Mesodermal cell (in vitro differentiated cells): Measurements from ENCODE around the gene DCP2.

Experiments
- H3K27ac ChIP-seq: 2 replicates; pipeline ENCODE4 v1.7.0; 2013; ENCODE audit warnings: mild to moderate bottlenecking, low read depth, low read length, moderate library complexity; ENCODE audit not compliant: severe bottlenecking
- H3K36me3 ChIP-seq: 2 replicates; pipeline ENCODE4 v1.7.1; 2013; ENCODE audit warnings: mild to moderate bottlenecking, low read length, moderate library complexity; ENCODE audit not compliant: control insufficient read depth, insufficient read depth
- H3K4me1 ChIP-seq: one replicate; pipeline ENCODE4 v1.7.1; 2013; ENCODE audit warnings: mild to moderate bottlenecking, low read length; ENCODE audit not compliant: insufficient read depth, control insufficient read depth, poor library complexity, severe bottlenecking
- H3K4me3 ChIP-seq: 2 replicates; pipeline ENCODE4 v1.7.0; 2013; ENCODE audit warnings: low read length, control low read depth, mild to moderate bottlenecking; ENCODE audit not compliant: insufficient read depth, poor library complexity, severe bottlenecking; ENCODE audit errors: extremely low read depth
- H3K9me3 ChIP-seq: 2 replicates; pipeline ENCODE4 v1.7.1; 2013; ENCODE audit warnings: mild to moderate bottlenecking, low read length, moderate library complexity; ENCODE audit not compliant: control insufficient read depth
- WGBS, 2 experiments: methylation state at CpG; one replicate each; pipeline ENCODE4 v1.1.5; 2013; ENCODE audit warnings: missing lambda C conversion rate in 2 of 2; ENCODE audit not compliant: insufficient coverage in 2 of 2; 5-methylcytosine and 5-hydroxymethylcytosine counted together

The DCP2 gene

DNA sequence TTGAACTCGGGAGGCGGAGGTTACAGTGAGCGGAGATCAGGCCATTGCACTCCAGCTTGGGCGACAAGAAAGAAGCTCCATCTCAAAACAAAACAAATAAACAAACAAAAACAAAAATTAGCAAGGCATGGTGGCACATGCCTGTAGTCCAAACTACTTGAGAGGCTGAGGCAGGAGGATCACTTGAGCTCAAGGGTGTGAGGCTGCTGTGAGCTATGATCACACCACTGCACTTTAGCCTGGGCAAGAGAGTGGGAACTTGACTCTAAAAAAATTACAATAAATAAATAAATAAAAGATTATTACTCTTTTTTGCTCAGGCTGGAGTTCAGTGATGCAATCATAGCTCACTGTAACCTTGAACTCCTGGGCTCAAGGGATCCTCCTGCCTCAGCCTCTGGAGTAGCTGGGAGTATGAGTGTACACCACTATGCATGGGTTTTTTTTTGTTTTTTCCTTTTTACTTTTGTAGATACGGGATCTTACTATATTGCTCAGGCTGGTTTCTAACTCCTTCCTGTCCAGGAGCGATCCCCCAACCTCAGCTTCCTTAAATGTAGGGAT is 9.0 kb upstream of the DCP2 start:
- no peaks in the 10 kb centered on the region for H3K36me3 ChIP-seq
- 89% methylated on average over 3 of the region's 6 CpGs; no CpG with 5 or more reads in 1 of the 2 experiments for WGBS, 2 experiments
- no peak overlapping the region for H3K4me3 ChIP-seq
- H3K9me3 ChIP-seq = no peaks in the 10 kb centered on the region
- no peak overlapping the region for H3K27ac ChIP-seq
- peaks cover 15% of the 10 kb centered on the region for H3K4me1 ChIP-seq

DNA sequence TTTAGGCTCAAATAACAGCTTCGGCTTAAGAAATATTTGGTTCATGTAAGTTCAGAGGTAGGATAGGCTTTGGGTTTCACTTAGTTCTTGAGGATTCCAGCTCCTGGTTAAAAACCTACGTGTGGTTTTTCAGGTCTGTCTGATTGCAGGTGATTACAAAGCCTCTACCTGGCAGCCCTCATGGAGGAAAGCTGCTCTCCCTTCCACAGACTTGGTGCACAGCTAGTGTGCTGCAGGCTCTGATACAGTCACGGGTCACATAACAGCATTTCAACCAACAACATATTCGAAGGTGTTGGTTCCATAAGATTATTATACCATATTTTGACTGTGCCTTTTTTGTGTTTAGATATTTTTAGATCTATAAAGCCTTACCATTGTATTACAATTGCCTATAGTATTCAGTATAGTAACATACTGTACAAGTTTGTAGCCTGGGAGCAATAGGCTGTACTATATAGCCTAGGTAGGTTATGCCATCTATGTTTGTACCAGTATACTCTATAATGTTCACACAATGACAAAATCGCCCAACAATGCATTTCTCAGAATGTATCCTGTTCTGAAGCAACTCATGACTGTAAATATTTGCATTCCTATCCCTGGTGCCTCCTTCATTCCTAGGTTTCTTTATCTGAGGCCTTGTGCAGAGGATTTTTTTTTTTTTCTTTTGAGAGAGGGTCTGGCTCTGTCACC is 8.0 kb upstream of the DCP2 start:
- Histone ChIP-seq H3K4me1 (peaks cover 15% of the 10 kb centered on the region), H3K27ac (peak overlapping the region; percentile 44), H3K9me3 (no peaks in the 10 kb centered on the region), H3K4me3 (no peak overlapping the region), H3K36me3 (no peaks in the 10 kb centered on the region)
- WGBS, 2 experiments = 85 to 87% methylated on average over 3 of the region's 5 CpGs

GRCh38 chr5:112971276-112971675 is 5.3 kb upstream of the DCP2 start:
- no peaks in the 10 kb centered on the region for H3K36me3 ChIP-seq
- H3K4me1 ChIP-seq = peaks cover 13% of the 10 kb centered on the region
- H3K27ac ChIP-seq = no peak overlapping the region
- 100% methylated on average over 1 of the region's 4 CpGs; no CpG with 5 or more reads in 1 of the 2 experiments for WGBS, 2 experiments
- no peaks in the 10 kb centered on the region for H3K9me3 ChIP-seq
- H3K4me3 ChIP-seq = no peak overlapping the region

DNA sequence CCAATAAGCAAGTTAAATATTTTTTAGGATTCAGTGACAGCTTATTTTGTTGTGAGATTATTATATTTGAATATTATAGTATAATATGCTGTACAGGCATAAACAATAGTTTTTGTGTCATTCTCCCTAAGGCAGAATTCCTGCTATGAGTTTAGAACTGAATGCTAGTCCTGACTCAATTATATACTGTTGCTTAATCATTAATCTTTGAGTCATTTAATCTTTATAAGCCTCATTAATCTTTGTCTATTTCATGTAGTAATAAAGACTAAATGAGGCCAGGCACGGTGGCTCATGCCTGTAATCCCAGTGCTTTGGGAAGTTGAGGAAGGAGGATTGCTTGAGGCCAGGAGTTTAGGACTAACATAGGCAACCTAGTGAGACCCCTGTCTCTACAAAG is 3.6 kb upstream of the DCP2 start:
- WGBS, 2 experiments = 100% methylated on average over 1 of the region's 1 CpG; no CpG with 5 or more reads in 1 of the 2 experiments
- H3K9me3 ChIP-seq = no peaks in the 10 kb centered on the region
- H3K4me3 ChIP-seq = no peak overlapping the region
- peaks cover 12% of the 10 kb centered on the region for H3K4me1 ChIP-seq
- no peak overlapping the region for H3K27ac ChIP-seq
- H3K36me3 ChIP-seq = no peaks in the 10 kb centered on the region

- Histone ChIP-seq H3K9me3 (no peaks in the 10 kb centered on the region), H3K4me1 (peaks cover 7% of the 10 kb centered on the region), H3K4me3 (no peak overlapping the region), H3K36me3 (no peaks in the 10 kb centered on the region), H3K27ac (no peak overlapping the region)
- 83 to 100% methylated on average over 1 of the region's 1 CpG for WGBS, 2 experiments
These were observed 2.7 kb upstream of the DCP2 start for GRCh38 chr5:112973904-112974303.

DNA sequence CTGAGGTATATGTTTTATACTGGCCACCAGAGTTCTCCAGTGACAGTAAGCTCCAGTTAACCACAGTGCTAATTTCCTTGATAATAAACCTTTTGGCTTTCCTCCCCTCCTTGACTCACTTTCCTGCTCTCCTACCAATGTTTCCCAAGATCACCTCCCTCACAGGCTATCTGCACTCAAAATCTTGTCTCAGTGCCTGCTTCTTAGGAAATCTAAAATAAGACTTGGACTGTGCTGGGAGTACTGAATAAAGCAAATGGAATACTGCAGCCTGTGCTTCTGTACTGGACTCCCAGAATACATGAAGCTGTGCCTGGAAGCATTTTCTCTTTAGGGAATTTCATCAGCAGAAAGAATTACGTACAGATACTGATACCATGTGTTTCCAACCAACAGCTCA is 1.7 kb upstream of the DCP2 start:
- H3K4me3 ChIP-seq = no peak overlapping the region
- no peaks in the 10 kb centered on the region for H3K9me3 ChIP-seq
- H3K27ac ChIP-seq = no peak overlapping the region
- peaks cover under 1% of the 10 kb centered on the region for H3K4me1 ChIP-seq
- H3K36me3 ChIP-seq = no peaks in the 10 kb centered on the region
- WGBS, 2 experiments = 83 to 100% methylated on average over 1 of the region's 1 CpG

GRCh38 chr5:112975721-112976431 is 722 bp upstream of the DCP2 start:
- no peaks in the 10 kb centered on the region for H3K9me3 ChIP-seq
- peak overlapping the region; percentile 93 for H3K4me3 ChIP-seq
- peak overlapping the region; percentile 67 for H3K27ac ChIP-seq
- H3K4me1 ChIP-seq = no peaks in the 10 kb centered on the region
- H3K36me3 ChIP-seq = peaks cover 3% of the 10 kb centered on the region
- WGBS, 2 experiments = 40 to 44% methylated on average over 10 to 11 of the region's 11 CpGs

- 0 to 1% methylated on average over 1 to 7 of the region's 16 CpGs for WGBS, 2 experiments
- Histone ChIP-seq H3K36me3 (peaks cover 18% of the 10 kb centered on the region), H3K4me1 (no peaks in the 10 kb centered on the region), H3K9me3 (no peaks in the 10 kb centered on the region), H3K27ac (peak overlapping the region; percentile 85), H3K4me3 (peak overlapping the region; percentile 93)
These were observed 853 bp downstream of the DCP2 start for GRCh38 chr5:112977440-112977861.

- H3K4me1 ChIP-seq = peaks cover 4% of the 10 kb centered on the region
- no peak overlapping the region for H3K4me3 ChIP-seq
- no peak overlapping the region for H3K27ac ChIP-seq
- no peaks in the 10 kb centered on the region for H3K9me3 ChIP-seq
- peaks cover 25% of the 10 kb centered on the region for H3K36me3 ChIP-seq
- WGBS, 2 experiments = no CpG with 5 or more reads among the region's 2 CpGs
These were observed 2.2 kb downstream of the DCP2 start for GRCh38 chr5:112978836-112979235.

GRCh38 chr5:112979723-112980122 is 3.1 kb downstream of the DCP2 start:
- WGBS, 2 experiments = 87 to 93% methylated on average over 3 of the region's 3 CpGs
- Histone ChIP-seq H3K27ac (no peak overlapping the region), H3K4me3 (peak overlapping the region; percentile 3), H3K4me1 (peaks cover 4% of the 10 kb centered on the region), H3K36me3 (peaks cover 31% of the 10 kb centered on the region), H3K9me3 (no peaks in the 10 kb centered on the region)

DNA sequence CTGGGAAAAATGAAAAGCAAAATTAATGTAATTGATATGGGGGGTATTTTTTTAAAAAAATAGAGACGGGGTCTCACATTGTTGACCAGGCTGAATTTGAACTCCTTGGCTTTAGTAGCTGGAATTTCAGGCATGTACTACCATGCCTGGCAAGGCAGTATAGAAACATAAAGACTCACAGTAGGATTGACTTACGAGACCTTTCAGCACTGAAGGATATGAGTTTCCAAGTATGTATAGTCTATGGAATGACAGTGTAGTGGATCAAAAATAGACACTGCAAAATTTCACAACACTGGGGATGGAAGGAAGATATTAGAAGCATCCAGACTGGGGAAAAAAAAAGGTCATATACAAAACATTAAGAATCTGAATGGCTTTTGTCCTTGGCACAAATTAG is 6.8 kb downstream of the DCP2 start:
- peaks cover 4% of the 10 kb centered on the region for H3K4me1 ChIP-seq
- H3K9me3 ChIP-seq = no peaks in the 10 kb centered on the region
- peaks cover 52% of the 10 kb centered on the region for H3K36me3 ChIP-seq
- no peak overlapping the region for H3K27ac ChIP-seq
- 69 to 92% methylated on average over 1 to 2 of the region's 2 CpGs for WGBS, 2 experiments
- no peak overlapping the region for H3K4me3 ChIP-seq
